Osteoblast (primary cell): Measurements from ENCODE around the gene IQCE. TPM values are rescaled to one million over a fixed set of nuclear protein-coding genes. Genes with fewer than 3 reads are reported as not detected.

Experiments used
- DNase-seq: peaks from one replicate; pipeline ENCODE4 v3.0.0; 2011; ENCODE audit warnings: low spot score, mixed read lengths; ENCODE audit not compliant: insufficient read length; ENCODE audit errors: missing footprints
- H2AFZ ChIP-seq: 2 replicates; pipeline ENCODE4 v1.6.0; 2011; ENCODE audit warnings: mild to moderate bottlenecking, low read length
- H3K27ac ChIP-seq: 2 replicates; pipeline ENCODE4 v1.5.1; 2011; ENCODE audit warnings: mild to moderate bottlenecking, low read depth, low read length, moderate library complexity
- H3K27me3 ChIP-seq: 2 replicates; pipeline ENCODE4 v1.6.0; 2012; ENCODE audit warnings: mild to moderate bottlenecking, control low read depth, inconsistent platforms, low read length, moderate library complexity; ENCODE audit not compliant: insufficient read depth
- H3K36me3 ChIP-seq: 2 replicates; pipeline ENCODE4 v1.5.1; 2011; ENCODE audit warnings: mild to moderate bottlenecking, low read length, control low read depth, moderate library complexity; ENCODE audit not compliant: insufficient read depth
- H3K4me1 ChIP-seq: 2 replicates; pipeline ENCODE4 v1.5.1; 2011; ENCODE audit warnings: mild to moderate bottlenecking, low read length, control low read depth, moderate library complexity; ENCODE audit not compliant: insufficient read depth
- H3K4me2 ChIP-seq: 2 replicates; pipeline ENCODE4 v1.6.0; 2011; ENCODE audit warnings: mild to moderate bottlenecking, low read length; ENCODE audit not compliant: insufficient read depth
- H3K4me3 ChIP-seq: fragments of 200-600 bp; sonication (generic); 3 replicates; pipeline ENCODE4 v1.5.1; 2012; ENCODE audit warnings: mild to moderate bottlenecking, low read length, inconsistent platforms; ENCODE audit not compliant: insufficient read depth
- H3K79me2 ChIP-seq: 2 replicates; pipeline ENCODE4 v1.6.0; 2012; ENCODE audit warnings: mild to moderate bottlenecking, low read length, control low read depth, inconsistent platforms; ENCODE audit not compliant: insufficient read depth
- H3K9me3 ChIP-seq: 2 replicates; pipeline ENCODE4 v1.5.1; 2011; ENCODE audit warnings: low read depth, low read length, control low read depth
- H4K20me1 ChIP-seq: 2 replicates; pipeline ENCODE4 v1.6.0; 2012; ENCODE audit warnings: mild to moderate bottlenecking, low read length, control low read depth; ENCODE audit not compliant: insufficient read depth
- total RNA-seq: library from RNA; depleted of rRNA; stranded (reverse); fragments of >200 nt; gene quantifications from 2 replicates; pipeline ENCODE4 v1.2.3, GENCODE V29; 2012
- TF ChIP-seq, protein P1 (sequence below): IDR thresholded peaks from 2 replicates; pipeline ENCODE4 v1.5.1; 2011; ENCODE audit warnings: mild to moderate bottlenecking, low read depth, low read length, moderate library complexity; ENCODE audit errors: extremely low read depth

Gene IQCE
- total RNA-seq, 1 donor: 18.8 TPM

DNA sequence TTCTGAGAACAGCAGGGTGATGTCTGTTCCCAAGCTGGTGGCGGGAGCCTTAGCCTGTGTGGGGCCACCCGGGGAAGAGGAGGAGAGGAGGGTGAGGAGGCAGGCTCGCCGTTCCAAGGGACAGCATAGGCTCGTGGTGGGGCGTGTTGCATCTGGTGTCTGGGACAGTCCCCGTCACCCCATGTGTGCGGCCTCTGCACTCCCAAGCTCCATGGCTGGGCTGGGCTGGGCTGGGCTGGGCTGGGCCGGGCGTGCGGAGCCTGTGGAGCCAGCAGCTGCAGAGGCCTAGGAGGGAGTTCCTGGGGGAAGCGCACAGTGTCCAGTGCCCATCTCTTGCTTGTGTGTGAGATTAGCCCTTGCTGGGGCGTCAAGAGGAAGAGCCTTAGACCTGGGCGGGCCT, 52.1 kb downstream of the IQCE start:
- no peaks in the 10 kb centered on the region for H3K9me3 ChIP-seq
- H3K27ac ChIP-seq: no peak overlapping the region
- H3K79me2 ChIP-seq: no peaks in the 10 kb centered on the region
- peaks cover 11% of the 10 kb centered on the region for H3K4me1 ChIP-seq
- H3K36me3 ChIP-seq: no peaks in the 10 kb centered on the region
- no peak overlapping the region for H2AFZ ChIP-seq
- H3K4me3 ChIP-seq: no peak overlapping the region
- TF ChIP-seq, protein P1, sequence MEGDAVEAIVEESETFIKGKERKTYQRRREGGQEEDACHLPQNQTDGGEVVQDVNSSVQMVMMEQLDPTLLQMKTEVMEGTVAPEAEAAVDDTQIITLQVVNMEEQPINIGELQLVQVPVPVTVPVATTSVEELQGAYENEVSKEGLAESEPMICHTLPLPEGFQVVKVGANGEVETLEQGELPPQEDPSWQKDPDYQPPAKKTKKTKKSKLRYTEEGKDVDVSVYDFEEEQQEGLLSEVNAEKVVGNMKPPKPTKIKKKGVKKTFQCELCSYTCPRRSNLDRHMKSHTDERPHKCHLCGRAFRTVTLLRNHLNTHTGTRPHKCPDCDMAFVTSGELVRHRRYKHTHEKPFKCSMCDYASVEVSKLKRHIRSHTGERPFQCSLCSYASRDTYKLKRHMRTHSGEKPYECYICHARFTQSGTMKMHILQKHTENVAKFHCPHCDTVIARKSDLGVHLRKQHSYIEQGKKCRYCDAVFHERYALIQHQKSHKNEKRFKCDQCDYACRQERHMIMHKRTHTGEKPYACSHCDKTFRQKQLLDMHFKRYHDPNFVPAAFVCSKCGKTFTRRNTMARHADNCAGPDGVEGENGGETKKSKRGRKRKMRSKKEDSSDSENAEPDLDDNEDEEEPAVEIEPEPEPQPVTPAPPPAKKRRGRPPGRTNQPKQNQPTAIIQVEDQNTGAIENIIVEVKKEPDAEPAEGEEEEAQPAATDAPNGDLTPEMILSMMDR: no peak
- no peak overlapping the region for H3K4me2 ChIP-seq
- peaks cover 8% of the 10 kb centered on the region for H4K20me1 ChIP-seq
- DNase-seq: no peak
- no peaks in the 10 kb centered on the region for H3K27me3 ChIP-seq

DNA sequence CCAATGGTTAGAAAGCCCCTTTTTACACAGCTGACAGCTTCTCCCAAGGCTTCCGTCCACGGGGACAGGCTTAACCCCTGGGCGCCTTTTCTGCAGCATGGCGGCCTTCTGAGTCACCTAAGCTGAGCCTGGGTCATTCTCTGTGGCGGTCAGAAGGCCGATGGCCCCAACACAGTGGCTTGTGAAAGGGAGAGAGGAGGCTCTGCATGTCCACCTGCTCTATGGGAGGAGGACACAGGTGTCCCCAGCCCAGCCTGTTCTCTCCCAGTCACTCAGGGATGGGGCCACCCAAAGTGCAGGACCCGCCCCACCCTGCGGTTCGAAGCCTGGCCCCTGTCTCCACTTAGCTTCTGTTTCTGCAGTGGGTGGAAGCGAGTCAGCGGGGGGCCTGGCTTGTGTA, 52.6 kb downstream of the IQCE start:
- no peak overlapping the region for H3K4me3 ChIP-seq
- H3K4me1 ChIP-seq: peaks cover 11% of the 10 kb centered on the region
- no peaks in the 10 kb centered on the region for H3K79me2 ChIP-seq
- H2AFZ ChIP-seq: no peak overlapping the region
- DNase-seq: no peak
- TF ChIP-seq, protein P1: no peak
- no peak overlapping the region for H3K4me2 ChIP-seq
- peaks cover 8% of the 10 kb centered on the region for H4K20me1 ChIP-seq
- H3K36me3 ChIP-seq: no peaks in the 10 kb centered on the region
- no peaks in the 10 kb centered on the region for H3K27me3 ChIP-seq
- no peaks in the 10 kb centered on the region for H3K9me3 ChIP-seq
- H3K27ac ChIP-seq: no peak overlapping the region

DNA sequence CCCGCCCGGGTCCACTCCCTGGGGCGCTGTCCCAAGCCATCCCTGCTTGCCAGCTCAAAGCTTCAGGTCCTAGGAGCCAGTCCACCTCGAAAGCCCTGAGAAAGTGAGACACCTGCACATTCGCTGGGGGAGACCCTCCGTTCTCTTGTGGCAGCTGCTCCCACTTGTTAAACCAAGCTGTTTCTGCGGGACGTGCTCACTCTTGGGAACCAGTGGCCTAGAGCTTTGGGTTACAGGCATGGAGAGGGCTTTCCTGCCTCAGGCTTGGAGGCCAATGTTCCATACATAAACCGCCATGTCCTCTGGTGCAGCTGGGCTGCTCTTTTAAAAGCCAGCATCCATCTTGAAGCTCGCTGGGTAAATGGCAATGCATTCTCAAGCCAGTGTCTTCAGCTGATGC, 53.1 kb downstream of the IQCE start:
- Histone ChIP-seq H2AFZ (no peak overlapping the region), H3K4me1 (peaks cover 11% of the 10 kb centered on the region), H3K36me3 (no peaks in the 10 kb centered on the region), H3K9me3 (no peaks in the 10 kb centered on the region), H3K27ac (no peak overlapping the region), H3K4me2 (no peak overlapping the region), H3K27me3 (peaks cover 1% of the 10 kb centered on the region), H3K4me3 (no peak overlapping the region), H4K20me1 (peaks cover 8% of the 10 kb centered on the region), H3K79me2 (no peaks in the 10 kb centered on the region)
- DNase-seq: no peak
- TF ChIP-seq, protein P1: no peak

DNA sequence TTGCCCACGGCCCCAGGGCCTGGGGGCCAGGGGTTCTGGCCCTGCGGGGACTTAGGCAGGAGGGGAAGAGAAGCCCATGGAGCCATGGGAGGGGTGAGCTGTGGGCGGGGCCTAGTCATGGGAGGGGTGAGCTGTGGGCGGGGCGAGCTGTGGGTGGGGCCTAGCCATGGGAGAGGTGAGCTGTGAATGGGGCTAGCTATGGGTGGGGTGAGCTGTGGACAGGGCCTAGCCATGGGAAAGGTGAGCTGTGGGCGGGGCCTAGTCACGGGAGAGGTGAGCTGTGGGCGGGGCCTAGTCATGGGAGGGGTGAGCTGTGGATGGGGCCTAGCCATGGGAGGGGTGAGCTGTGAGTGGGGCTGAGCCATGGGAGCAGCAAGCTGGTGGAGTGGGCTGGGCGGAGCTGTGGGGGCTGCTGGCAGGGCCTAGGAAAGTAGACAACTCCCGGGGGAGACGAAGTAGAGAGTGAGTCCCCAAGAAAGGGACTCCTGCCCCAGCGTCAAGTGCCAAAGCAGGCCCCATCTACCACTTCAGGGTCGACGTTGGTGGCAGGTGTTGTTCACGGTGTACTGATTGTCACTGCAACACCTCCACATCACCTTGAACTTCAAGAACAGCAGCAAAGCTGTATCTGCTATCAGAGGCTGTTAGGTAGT, 53.8 kb downstream of the IQCE start:
- no peak overlapping the region for H3K4me3 ChIP-seq
- no peak overlapping the region for H2AFZ ChIP-seq
- DNase-seq: peak; percentile 81
- H3K9me3 ChIP-seq: no peaks in the 10 kb centered on the region
- H4K20me1 ChIP-seq: peaks cover 8% of the 10 kb centered on the region
- no peaks in the 10 kb centered on the region for H3K36me3 ChIP-seq
- peaks cover 4% of the 10 kb centered on the region for H3K27me3 ChIP-seq
- H3K4me2 ChIP-seq: no peak overlapping the region
- no peak overlapping the region for H3K27ac ChIP-seq
- H3K4me1 ChIP-seq: peaks cover 11% of the 10 kb centered on the region
- H3K79me2 ChIP-seq: no peaks in the 10 kb centered on the region
- TF ChIP-seq, protein P1: no peak
